SW480 (cell line): ENCODE data around the gene TMEM123.
"Not testable (repeated sequence)": the region's sequence is repeated elsewhere in the genome, so short reads cannot be mapped to it uniquely, and the experiment has no call there.

Experiments used
- DNase-seq: peaks from one replicate; pipeline ENCODE4 v3.0.0-alpha.2; 2016; ENCODE audit warnings: low spot score

The TMEM123 gene

DNA sequence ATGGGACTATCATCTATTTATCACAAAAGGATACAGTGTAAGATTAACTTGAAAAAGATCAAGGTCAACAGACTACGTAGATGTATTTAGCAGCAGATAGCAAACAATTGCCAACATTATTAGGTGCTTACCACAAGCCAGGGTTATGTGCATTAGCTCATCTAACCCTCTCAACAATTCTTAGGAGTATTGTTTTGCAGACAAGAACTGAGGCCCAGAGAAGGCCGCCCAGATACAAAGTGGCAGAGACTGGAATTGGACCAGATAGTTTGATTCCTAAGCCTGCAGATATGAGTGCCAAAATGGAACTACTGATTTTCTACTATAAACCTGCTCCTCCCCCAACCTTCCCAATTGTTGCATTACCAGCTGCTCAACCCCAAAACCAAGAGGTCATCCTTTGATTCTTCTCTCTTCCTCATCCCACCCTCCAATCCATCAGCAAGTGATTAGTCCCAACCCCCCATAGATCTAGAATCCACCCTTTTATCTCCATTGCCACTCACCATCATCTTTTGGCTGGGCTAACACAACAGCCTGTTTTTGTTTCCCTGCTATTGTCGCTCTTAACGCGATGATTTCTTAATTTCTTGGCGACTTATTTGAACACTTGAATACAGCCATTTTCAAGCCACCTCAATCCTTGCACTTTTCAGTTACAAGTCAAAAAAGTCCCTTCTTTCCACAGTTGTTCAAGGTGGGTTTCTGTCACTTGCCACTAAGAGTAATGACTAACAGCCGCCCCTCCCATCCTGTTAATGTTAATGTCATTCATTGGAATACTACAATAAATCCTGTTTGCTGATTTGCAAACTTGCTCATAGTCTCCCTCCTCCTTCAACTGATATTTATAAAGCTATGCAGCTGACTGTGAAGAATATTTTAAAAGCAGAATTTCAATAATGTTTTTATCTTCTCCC is 2.7 kb downstream of the TMEM123 start:
- DNase-seq: no peak

DNA sequence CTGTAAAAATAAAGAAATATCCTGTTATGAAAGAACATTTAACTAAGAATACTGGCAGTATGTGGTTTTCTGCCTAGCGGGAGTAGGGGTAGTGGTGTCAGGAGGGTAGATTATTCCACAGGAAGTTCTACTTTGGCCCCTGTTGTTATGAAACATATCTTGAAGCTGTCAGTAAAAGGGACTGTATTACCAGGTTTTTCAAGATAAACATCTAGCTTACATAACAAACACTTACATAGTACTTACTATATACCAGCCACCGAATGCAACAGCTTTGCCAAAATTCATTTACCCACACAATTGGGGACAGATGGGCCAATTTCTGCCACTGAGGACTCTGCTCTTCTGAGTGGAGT is 3.7 kb downstream of the TMEM123 start:
- DNase-seq: no peak

DNA sequence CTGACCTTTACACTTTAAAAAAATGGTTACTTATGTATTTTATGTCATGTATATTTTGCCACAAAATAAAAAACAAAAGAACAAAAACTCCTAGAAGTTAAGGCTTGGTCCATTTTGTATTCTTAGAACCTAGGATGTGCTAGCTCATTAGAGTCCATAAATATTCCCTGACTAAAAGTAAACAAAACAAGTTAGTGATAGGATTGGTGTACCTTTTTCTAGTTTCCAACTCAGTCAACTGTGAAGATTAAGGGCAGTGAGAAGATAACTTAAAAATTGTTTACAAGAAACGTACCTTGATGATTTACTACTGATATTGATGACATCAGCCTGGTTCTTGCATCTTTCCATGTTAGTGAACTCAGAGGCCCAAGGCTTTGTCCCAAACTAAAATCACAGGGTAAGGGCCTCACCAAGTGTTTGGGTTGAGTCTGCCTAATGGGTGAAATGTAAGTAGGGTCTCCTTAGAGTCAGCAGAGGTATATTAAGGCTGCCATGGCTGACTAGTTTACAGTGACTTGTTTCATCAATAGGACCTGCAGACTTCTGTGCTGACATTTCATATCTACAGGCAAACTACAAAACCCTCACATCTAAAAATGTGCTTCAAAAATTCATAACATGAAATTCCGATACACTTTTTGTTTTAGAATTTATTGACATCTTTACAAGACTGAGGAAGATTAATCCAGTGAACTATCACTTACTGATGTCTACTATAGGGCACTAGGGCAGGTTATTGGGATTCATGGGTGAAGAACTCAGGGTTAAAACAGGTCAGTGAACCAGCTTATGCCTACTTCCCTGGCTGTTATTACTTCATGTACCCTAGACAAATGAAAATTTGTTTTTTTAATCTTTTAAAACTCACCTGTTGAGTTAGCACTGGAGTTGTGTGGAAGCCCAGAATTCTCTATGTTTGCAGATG is 4.4 kb downstream of the TMEM123 start:
- DNase-seq: no peak

DNA sequence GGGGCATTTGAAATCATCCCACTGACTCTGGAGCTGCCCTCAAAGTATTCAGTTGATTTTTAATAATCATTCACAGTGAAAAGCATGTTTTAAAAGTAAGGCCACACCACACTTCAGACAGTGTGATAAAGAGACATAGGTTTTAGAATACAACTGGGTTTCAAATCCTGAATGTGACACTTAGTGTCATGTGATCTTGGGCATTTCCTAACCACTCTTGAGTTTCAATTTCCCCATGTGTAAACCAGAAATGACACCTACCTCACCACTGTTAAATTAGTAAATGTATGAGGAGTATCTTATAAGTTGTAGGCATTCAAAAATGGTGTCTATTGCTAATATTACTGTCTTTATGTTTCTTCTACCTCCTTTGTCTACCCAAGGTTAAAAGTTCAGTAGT is 5.4 kb downstream of the TMEM123 start:
- DNase-seq: no peak

DNA sequence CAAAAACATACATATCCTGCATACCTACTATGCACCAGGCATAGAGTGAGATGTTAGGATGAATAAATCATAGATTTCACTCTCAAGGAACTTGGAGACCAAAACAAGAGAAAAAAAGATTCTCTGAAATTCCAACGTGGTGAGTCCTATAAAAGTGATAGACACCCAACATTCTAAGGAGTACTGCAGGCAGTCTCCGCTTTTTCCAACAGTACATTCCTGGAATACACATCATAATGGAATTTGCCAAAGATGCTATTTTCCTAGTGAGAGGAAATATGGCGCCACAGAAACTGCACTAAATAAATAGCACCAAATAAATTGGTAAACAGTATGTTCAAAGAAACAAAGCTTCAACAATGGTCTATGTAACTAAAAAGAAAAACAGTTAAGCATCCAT is 6.0 kb downstream of the TMEM123 start:
- no peak for DNase-seq

DNA sequence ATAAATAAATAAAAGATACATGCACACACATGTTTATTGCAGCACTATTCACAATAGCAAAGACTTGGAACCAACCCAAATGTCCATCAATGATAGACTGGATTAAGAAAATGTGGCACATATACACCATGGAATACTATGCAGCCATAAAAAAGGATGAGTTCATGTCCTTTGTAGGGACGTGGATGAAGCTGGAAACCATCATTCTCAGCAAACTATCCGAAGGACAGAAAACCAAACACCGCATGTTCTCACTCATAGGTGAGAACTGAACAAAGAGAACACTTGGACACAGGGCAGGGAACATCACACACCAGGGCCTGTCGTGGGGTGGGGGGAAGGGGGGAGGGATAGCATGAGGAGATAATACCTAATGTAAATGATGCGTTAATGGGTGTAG is 7.9 kb downstream of the TMEM123 start:
- not testable (repeated sequence) for DNase-seq

DNA sequence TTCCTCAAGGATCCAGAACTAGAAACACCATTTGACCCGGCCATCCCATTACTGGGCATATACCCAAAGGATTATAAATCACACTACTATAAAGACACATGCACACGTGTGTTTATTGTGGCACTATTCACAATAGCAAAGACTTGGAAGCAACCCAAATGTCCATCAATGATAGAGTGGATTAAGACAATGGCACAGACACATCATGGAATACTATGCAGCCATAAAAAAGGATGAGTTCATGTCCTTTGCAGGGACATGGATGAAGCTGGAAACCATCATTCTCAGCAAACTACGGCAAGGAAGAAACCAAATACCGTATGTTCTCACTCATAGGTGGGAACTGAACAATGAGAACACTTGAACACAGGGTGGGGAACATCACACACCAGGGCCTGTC is 8.4 kb downstream of the TMEM123 start:
- DNase-seq: not testable (repeated sequence)

DNA sequence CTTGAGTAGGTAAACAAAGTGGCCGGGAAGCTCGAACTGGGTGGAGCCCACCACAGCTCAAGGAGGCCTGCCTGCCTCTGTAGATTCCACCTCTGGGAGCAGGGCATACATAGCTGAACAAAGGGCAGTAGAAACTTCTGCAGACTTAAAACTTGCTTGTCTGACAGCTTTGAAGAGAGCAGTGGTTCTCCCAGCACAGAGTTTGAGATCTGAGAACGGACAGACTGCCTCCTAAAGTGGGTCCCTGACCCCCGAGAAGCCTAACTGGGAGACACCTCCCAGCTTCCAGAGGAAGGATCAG is 13.6 kb downstream of the TMEM123 start:
- not testable (repeated sequence) for DNase-seq

DNA sequence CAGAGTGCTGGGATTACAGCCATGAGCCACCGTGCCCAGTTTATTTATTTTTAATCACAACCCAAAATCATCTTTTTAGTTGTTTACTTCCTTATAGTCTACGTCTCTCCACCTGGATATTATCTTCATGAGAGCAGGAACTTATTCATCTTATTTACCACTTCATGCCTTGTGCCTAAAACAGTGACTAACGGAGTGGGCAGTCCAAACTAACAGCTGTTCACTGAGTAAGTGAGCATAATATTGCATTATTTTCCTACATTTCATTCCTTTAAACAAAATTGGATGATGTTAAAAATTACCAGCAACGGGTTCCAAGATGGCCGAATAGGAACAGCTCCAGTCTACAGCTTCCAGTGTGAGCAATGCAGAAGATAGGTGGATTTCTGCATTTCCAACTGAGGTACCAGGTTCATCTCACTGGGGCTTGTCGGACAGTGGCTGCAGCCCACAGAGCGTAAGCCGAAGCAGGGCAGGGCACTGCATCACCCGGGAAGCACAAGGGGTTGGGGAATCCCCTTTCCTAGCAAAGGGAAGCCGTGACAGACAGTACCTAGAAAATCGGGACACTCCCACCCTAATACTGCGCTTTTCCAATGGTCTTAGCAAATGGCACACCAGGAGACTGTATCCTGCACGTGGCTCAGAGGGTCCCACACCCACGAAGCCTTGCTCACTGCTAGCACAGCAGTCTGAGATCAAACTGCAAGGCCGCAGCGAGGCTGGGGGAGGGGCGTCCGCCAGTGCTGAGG is 14.1 kb downstream of the TMEM123 start:
- no peak for DNase-seq

DNA sequence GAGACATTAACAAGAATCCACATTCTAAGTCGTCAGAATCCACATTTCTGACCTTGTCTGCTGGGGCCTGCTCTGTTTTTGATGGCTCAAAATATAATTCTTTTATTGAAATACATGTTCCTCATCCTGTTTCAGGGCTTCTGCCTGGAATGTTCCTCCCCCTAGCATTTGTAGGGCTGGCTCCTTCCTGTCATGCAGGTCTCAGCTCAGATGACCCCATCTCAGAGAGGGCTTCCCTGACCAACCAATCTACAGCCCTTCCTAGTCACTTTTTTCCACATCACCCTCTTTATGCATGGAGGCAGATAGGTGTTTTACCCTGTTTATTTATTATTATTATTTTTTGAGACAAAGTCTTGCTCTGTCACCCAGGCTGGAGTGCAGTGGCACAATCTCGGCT is 14.8 kb downstream of the TMEM123 start:
- no peak for DNase-seq

DNA sequence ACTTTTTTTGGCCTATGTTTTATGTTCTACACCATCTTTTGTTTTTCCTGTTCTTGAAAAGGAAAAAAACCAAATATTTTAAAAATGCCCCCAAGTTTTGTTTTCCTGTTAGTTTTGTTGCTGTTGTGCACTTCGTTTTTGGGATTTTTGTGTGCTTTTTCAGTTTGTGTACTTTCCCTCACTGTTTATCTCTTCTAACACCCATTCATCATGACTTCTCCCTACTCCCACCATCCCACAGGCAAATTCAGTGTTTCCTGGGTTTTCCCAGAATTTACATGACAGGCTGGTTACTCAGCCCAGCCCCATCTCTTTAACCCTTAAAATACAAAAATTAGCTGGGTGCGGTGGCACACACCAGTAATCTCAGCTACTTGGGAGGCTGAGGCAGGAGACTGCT is 15.6 kb downstream of the TMEM123 start:
- no peak for DNase-seq

DNA sequence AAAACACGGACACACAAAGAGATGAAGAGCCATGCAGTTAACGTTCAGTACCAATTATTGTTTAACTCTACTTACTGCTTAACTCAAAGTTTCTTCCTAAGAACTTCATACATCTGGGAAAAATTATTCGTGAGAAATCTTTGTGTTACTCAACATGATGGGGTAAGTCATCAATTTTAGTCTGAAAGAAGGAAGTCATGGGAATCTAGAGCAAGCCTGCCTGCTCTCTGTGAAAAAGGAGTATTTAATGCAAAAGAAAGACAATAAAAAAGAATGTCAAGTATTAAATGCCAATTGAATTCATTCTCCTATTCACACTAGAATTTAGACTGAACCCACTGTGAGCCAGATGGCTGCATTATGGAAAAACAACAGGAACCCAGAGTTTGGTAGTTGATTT is 16.0 kb downstream of the TMEM123 start:
- DNase-seq: no peak

DNA sequence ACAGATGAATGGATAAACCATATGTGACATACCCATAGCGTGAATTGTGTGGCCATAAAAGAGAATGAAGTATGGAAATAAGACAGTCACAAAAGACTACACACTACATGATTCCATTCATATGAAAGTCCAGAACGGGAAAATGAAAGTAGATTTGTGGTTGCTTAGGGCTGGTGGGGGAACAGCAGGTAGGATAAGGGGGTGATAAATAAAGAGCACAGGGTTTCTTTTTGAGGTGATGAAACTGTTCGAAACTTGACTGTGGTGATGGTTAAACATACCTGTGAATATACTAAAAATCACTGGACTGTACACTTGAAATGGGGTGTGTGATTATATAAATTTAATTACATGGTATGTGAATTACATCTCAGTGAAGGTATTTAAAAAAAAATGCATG is 16.9 kb downstream of the TMEM123 start:
- DNase-seq: no peak

DNA sequence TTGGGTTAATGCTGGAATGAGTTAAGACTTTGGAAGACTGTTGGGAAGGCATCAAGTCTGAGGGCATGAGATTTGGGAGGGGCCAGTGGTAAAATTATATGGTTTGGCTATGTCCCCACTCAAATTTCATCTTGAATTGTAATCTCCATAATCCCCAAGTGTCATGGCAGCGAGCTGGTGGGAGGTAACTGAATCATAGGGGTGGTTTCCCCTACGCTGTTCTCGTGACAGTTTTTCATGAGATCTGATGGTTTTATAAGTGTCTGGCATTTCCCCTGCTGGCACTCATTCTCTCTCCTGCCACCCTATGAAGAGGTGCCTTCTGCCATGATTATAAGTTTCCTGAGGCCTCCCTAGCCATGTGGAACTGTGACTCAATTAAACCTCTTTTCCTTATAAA is 19.0 kb downstream of the TMEM123 start:
- DNase-seq: not testable (repeated sequence)

DNA sequence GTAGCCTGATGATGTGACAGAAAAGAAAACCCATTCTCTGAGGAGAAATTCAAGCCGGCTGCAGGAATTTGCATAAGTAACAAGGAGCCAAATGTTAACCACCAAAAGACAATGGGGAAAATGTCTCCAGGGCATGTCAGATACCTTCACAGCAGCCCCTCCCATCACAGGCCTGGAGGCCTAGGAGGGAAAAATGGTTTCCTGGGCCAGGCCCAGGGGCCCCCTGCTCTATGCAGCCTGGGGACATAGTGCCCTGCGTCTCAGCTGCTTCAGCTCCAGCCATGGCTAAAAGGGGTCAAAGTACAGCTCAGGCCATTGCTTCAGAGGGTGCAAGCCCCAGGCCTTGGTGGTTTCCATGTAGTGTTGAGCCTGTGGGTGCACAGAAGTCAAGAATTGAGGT is 20.0 kb downstream of the TMEM123 start:
- DNase-seq: not testable (repeated sequence)

DNA sequence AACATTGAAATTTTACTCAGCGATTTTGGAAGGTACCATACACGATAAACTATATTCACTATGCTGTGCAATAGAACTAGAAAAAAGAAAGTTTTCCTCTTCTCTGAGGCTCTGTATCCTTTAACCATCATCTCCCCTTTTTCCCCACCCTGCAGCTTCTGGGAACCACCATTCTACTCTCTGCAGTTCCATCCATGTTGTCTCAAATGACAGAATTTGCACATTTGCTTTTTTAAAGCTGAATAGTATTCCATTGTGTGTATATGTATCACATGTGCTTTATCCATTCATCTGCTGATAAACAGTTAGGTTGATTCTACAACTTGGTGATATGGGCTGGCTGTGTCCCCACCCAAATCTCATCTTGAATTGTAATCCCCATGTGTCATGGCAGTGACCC is 21.2 kb downstream of the TMEM123 start:
- no peak for DNase-seq

DNA sequence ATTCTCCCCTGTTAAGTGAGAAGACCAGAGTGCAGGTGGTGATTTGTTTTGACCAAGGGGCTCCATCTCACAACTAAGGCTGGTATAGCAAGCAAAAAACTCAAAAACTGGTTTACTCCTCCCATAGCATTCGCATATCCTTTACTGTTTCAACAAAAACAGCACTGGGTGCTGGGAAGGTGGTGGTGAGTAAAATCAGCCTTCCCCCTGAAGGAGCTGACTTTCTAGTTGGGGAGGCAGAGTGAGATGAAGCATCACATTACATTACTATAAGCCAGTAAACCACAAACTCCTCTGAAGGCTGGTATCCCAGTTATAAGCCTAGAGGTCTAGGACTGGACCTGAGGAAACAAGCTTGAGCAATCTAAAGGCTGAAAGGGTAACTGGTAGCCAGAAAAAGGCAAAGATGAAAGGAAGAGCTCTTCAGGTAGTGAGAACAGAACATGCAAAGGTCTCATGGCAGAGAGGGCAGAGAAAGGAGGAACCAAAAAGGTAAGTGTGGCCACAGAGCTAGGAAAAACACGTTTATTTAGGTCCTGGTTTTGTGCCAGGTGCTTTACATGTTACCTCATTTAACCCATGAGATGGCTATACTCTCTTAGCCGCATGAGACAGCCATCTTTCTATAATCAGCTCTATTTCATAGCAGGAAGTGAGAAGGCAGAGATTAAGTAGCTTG is 22.3 kb downstream of the TMEM123 start:
- DNase-seq: no peak

DNA sequence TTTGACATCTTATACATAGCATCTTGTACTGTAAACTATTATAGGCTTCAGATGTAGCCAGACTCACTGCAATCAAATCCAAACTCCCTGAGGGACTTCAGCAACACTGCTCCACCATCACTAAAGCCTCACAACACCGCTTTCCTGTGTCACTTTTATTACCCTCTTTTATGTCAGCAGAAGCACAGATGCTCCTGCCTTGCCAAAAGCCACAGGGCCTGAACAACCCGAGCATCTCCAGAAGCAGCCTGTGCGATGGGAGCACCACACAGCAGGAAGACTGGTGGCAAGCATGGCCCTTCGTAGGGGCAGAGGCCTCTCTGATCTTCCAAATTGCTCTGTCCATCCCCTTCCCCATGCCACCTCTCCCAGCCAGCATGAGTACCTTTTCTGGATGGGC is 22.9 kb downstream of the TMEM123 start:
- DNase-seq: no peak

DNA sequence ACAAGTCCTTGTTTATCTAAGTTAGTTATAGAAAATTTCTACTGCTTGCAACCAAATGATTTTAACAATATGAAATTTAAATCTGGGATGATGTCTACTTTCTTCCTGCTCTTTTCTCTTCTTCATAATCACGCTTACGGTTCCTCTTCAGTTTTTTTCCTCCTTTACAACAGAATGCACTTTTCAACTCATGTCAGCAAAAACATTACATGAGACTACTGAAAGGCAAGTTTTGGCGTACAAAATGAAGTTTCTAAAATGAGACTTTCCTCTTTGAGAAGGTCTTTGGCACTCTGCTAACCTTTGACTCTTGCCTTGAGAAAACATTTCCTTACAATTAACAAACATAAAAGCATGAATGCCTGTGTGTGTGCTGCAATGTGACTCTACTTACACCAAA is 23.3 kb downstream of the TMEM123 start:
- DNase-seq: no peak

DNA sequence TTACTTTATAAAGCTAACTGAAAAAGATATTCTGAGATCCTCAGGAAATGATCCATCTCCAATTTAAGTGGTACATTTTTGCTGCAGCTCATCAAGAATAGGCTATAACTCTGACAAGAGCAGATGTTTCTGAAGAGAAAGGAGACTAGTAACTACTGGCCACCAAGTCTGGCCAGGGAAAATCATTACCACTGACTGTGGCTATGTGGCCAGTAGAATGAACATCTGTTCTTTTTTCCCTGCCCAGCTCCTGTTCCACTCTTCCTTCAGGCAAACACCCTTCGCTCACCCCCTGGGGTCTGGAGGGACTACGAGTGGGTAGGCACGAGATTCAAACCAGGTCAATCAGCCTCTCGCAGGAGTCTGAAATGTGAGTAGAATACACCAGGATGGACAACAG is 23.9 kb downstream of the TMEM123 start:
- no peak for DNase-seq

DNA sequence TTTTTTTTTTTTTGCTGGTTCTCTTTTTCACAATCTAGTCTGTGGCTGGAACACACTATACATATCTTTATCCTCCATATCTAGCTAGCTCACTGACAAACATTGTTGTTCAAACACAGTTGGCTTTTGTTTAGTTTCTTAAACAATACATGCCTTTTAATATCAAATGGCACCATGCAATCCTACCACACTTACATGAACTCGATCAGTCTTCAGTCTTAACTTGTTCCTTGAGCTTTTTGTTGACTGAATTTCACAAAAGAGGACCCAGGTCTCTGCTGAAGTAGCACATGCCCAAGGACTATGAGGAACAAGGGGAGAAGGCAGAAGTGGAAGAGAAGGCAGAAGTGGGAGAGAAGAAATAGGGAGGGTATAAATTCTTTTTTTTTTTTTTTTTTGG is 25.5 kb downstream of the TMEM123 start:
- DNase-seq: no peak

DNA sequence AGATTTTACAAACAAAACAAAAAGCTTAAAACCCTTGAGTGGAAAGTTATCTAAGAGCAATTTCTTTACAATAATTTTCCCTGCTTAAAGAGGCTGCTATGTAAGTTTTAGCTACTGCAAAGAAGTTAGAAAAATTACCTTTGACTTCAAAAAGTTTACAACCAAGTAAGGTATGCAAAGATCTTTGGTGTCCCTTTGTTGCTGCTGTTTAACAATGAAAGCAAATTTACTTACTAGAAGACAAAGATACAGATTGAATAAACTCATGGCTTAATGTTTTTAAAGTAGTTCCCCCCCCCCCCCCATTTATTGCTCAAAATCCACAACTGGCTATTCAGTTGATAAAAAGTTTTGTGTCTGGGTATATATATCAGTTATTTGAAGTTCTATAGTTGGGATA is 26.0 kb downstream of the TMEM123 start:
- DNase-seq: no peak
